Retinal pigment epithelial cell (primary cell): ENCODE results near the gene DNMBP.

Experiments used
- DNase-seq: peaks from one replicate; pipeline ENCODE4 v3.0.0-alpha.2; 2010; ENCODE audit warnings: low read depth
- H3K4me3 ChIP-seq: 2 replicates; pipeline ENCODE4 v1.5.1; 2011; ENCODE audit warnings: mild to moderate bottlenecking, low read length, control low read depth, moderate library complexity
- CTCF ChIP-seq: conservative IDR thresholded peaks from 2 replicates; pipeline ENCODE4 v1.5.1; 2011; ENCODE audit warnings: low read depth, low read length, control low read depth, inconsistent platforms

DNMBP gene

DNA sequence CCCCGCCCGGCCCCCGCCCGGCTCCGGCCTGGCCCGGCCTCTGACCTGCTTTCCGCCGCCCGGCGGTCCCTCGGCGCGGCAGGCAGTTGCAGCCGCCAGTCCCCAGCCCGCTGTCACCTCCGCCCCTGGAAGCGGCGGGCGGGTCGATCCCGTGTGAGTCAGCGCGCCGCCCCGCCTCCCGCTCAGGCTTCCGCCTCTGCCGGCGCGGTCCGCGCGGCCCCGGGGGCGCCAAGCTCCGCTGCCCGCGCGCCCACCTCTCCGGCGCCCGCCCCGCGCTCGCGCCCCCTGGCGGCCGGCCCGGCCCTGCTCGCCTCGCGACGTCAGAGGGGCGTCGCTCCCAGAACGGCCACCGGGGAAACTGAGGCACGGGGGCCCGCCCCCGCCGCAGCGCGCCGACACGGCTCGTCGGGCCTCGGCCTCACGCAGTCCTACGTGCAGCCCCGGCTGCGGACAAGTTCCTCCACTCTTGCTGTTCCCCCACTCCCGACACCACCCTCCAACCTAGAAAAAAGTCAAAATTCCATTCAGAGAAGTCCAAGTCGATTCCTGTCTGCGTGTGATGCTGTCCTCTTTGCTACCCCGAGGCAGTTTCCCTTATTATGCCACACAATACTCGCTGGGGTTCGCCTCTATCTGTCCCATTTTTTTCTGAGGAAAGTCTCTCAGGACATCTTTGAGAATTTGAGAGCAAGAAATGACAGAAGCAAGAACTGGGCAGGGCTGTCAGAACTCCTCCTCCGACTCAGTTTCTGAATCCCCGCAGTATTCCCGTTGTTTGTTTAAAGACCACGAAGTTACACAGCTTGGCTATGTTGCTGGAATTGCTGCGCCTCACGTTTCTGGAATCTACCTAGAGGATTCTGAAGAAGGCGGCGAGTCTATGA lies at the start of gene DNMBP:
Gene DNMBP, minus strand, starts transcription at position 155 of the 884 bp plus-strand sequence. CDS start 37,823 bp downstream, outside the sequence.
- no peak for TF ChIP-seq CTCF
- H3K4me3 ChIP-seq: peak within 1 kb of the TSS; percentile 94

GRCh38 chr10:100057948-100058347 lies 48.2 kb upstream of the DNMBP start:
- TF ChIP-seq CTCF: no peak
- H3K4me3 ChIP-seq: no peak overlapping the region
- DNase-seq: no peak

More for the DNA sequence above, at the start of gene DNMBP:
- DNase-seq: no peak

- H3K4me3 ChIP-seq: no peak overlapping the region
- no peak for DNase-seq
- no peak for TF ChIP-seq CTCF
Measured at GRCh38 chr10:100053686-100054460, 44.1 kb upstream of the DNMBP start.

GRCh38 chr10:100046021-100046486 lies 36.3 kb upstream of the DNMBP start:
- H3K4me3 ChIP-seq: no peak overlapping the region
- DNase-seq: peak; percentile 42
- TF ChIP-seq CTCF: peak; percentile 97

GRCh38 chr10:100045592-100045991 lies 35.8 kb upstream of the DNMBP start:
- no peak for DNase-seq
- TF ChIP-seq CTCF: no peak
- no peak overlapping the region for H3K4me3 ChIP-seq

- TF ChIP-seq CTCF: no peak
- no peak overlapping the region for H3K4me3 ChIP-seq
- no peak for DNase-seq
Measured at GRCh38 chr10:100043796-100044195, 34.0 kb upstream of the DNMBP start.
